HL-60 (cell line): Measurements from ENCODE around the gene BRD3.

Experiments used
- DNase-seq, 2 experiments: peaks; one replicate each; pipeline ENCODE4 v3.0.0-alpha.2; 2010 to 2020; ENCODE audit warnings: low read depth in 1 of 2, low spot score in 1 of 2
- H3K27ac ChIP-seq: fragments of 250-450 bp; sonication (Bioruptor Pico); replicated peaks from 2 replicates; pipeline ENCODE4 v1.5.1; 2020; ENCODE audit warnings: mild to moderate bottlenecking, moderate library complexity
- H3K27me3 ChIP-seq: fragments of 250-450 bp; sonication (Bioruptor Pico); 2 replicates; pipeline ENCODE4 v1.5.1; 2021; ENCODE audit warnings: mild to moderate bottlenecking, moderate library complexity; ENCODE audit not compliant: insufficient read depth, poor library complexity, severe bottlenecking
- H3K4me3 ChIP-seq: replicated peaks from 2 replicates; pipeline ENCODE4 v1.5.1; 2011; ENCODE audit warnings: mild to moderate bottlenecking, control low read depth, low read length; ENCODE audit not compliant: insufficient read depth
- CTCF ChIP-seq: IDR thresholded peaks from one replicate; pipeline ENCODE4 v1.5.1; 2011; ENCODE audit warnings: low read length, control low read depth, inconsistent platforms; ENCODE audit not compliant: insufficient read depth
- GABPA ChIP-seq: IDR thresholded peaks from 2 replicates; pipeline ENCODE4 v1.6.1; 2012; ENCODE audit warnings: low read depth
- POLR2AphosphoS5 ChIP-seq: IDR thresholded peaks from 2 replicates; pipeline ENCODE4 v1.6.1; 2012; ENCODE audit warnings: low read depth
- REST ChIP-seq: IDR thresholded peaks from 2 replicates; pipeline ENCODE4 v1.6.1; 2012; ENCODE audit warnings: low read depth; ENCODE audit not compliant: insufficient replicate concordance
- SPI1 ChIP-seq: IDR thresholded peaks from 2 replicates; pipeline ENCODE4 v1.6.1; 2012; ENCODE audit warnings: low read depth, mild to moderate bottlenecking, borderline replicate concordance

Gene BRD3

GRCh38 chr9:133991964-133992779 is 75.7 kb downstream of the BRD3 start, which contains the start of gene VAV2:
Gene VAV2, minus strand, starts transcription at chr9:133992324. Its CDS starts 46 bp downstream, at chr9:133992278.
- no peak for TF ChIP-seq SPI1
- no peak for TF ChIP-seq CTCF
- TF ChIP-seq REST: no peak
- no peak for TF ChIP-seq GABPA
- TF ChIP-seq POLR2AphosphoS5: no peak
- H3K27ac ChIP-seq: no peak within 1 kb of the TSS
- DNase-seq: peak in 1 of 2 experiments; percentile 58
- peak within 1 kb of the TSS; percentile 68 for H3K4me3 ChIP-seq
- H3K27me3 ChIP-seq: peaks cover 33% of the 10 kb centered on the region

GRCh38 chr9:133991214-133991921 is 76.5 kb downstream of the BRD3 start:
- Histone ChIP-seq H3K4me3 (peak overlapping the region; percentile 68), H3K27me3 (peaks cover 33% of the 10 kb centered on the region), H3K27ac (no peak overlapping the region)
- peak in 1 of 2 experiments; percentile 16 for DNase-seq
- no peak for TF ChIP-seq GABPA
- TF ChIP-seq CTCF: no peak
- TF ChIP-seq SPI1: no peak
- no peak for TF ChIP-seq REST
- no peak for TF ChIP-seq POLR2AphosphoS5

GRCh38 chr9:133990366-133991213 is 77.2 kb downstream of the BRD3 start:
- peak overlapping the region; percentile 68 for H3K4me3 ChIP-seq

More at GRCh38 chr9:133990366-133991213, 77.2 kb downstream of the BRD3 start:
- DNase-seq: no peak
- Histone ChIP-seq H3K27me3 (peaks cover 33% of the 10 kb centered on the region), H3K27ac (no peak overlapping the region)
- TF ChIP-seq CTCF: no peak
